ENCODE data around the gene MAL.

MAL gene

DNA sequence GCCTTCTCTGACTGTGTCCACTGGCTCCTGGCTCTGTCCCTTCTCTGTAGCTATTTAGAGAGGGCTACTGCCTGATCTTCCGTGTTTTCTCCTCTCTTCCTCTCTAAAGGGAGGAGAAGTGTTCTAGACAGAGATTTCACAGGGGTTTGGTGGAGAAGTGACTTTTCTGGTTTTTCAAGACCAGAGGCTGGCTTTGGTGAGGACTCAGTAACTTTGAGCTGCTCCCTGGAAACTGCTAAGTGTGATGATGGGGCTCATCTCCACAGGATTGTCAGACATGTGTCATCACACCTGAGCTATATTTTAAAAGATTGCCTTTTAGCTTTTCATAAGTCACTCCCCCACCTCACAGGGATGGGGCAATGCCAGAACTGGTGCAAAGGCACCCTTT is 6.2 kb downstream of the MAL start:
- H3K4me3 ChIP-seq (ENCODE audit: low read depth, low read length), result no peak overlapping the region
- TF ChIP-seq, protein P1, sequence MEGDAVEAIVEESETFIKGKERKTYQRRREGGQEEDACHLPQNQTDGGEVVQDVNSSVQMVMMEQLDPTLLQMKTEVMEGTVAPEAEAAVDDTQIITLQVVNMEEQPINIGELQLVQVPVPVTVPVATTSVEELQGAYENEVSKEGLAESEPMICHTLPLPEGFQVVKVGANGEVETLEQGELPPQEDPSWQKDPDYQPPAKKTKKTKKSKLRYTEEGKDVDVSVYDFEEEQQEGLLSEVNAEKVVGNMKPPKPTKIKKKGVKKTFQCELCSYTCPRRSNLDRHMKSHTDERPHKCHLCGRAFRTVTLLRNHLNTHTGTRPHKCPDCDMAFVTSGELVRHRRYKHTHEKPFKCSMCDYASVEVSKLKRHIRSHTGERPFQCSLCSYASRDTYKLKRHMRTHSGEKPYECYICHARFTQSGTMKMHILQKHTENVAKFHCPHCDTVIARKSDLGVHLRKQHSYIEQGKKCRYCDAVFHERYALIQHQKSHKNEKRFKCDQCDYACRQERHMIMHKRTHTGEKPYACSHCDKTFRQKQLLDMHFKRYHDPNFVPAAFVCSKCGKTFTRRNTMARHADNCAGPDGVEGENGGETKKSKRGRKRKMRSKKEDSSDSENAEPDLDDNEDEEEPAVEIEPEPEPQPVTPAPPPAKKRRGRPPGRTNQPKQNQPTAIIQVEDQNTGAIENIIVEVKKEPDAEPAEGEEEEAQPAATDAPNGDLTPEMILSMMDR (IDR thresholded peaks at IDR 0.05; ENCODE audit: low read depth, low read length, missing control alignments), result no peak
- DNase-seq (ENCODE audit: low read depth), result no peak

DNA sequence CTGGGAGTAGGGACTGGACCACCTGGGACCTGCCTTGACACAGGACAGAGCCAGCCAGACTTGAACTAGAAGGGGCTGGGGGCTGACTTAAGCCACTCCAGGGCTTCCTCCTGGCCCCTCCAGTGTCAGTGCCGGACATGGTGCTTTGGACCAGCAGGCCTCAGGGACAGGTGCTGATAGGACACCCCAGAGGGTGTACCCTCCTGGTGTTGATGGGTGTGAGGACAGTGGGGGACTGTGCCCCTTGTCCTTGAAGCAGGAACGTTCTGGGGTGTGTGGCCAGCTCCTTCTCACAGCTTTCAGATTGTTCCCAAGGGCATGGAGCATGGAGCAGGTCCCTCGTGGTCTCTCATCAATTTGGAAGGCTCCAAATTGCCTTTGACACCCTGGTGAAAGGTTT is 6.8 kb downstream of the MAL start:
- H3K4me3 ChIP-seq (ENCODE audit: low read depth, low read length), result no peak overlapping the region
- DNase-seq (ENCODE audit: low read depth), result no peak
- TF ChIP-seq, protein P1 (IDR thresholded peaks at IDR 0.05; ENCODE audit: low read depth, low read length, missing control alignments), result no peak

DNA sequence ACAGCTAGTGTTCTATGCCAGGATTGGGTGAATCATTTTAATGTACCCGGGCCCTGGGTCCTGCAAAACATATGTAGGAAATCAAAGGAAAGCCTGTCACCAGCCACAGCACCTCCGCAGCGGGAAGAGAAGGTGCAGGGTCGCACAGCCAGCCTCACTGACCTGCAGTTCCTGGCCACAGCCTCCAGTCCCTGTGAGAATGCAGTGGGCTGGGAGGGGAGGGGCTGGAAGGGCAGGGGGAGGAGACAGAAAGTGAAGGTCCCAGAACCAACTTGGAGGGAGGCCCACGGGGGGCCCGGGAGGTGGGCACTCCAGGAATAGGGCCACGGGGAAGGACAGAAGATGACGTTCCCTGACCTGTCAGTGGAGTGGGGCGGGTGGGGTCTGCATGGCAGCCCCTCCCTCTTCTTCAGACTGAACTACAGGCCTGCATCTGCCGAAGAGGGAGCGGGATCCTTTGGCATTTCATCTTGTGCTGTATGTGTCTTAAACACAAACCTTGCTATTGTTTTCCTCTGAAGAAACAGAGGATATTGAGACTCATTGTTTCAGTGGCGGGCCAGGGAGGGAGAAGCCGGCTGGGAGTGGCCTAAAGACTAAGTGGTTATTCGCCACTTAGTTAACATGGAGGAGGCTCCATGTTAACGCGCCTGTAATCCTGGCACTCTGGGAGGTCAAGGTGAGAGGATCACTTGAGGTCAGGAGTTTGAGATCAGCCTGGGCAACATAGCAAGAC is 7.5 kb downstream of the MAL start:
- no peak for DNase-seq (ENCODE audit: low read depth)
- H3K4me3 ChIP-seq (ENCODE audit: low read depth, low read length), result no peak overlapping the region
- TF ChIP-seq, protein P1 (IDR thresholded peaks at IDR 0.05; ENCODE audit: low read depth, low read length, missing control alignments), result no peak

DNA sequence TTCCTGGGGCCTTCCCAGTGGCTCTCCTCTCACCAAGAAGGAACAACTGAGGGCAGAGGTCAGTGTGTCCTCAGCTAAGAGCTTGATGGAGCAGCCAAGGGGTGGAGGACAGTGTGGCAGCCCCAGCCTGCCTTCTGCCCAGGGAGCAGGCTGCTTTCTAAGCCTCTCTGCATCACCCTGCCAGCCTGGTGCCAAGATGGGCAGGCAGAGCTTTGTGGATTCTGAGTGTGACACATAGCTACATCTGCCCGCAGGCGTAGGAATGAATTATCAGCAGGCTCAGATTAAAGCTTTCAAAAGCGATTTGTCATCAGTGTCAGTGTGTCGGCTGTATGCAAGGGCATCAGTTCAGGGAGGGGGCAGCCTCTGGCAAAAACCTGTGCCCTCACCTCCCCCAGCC is 8.7 kb downstream of the MAL start:
- TF ChIP-seq, protein P1 (IDR thresholded peaks at IDR 0.05; ENCODE audit: low read depth, low read length, missing control alignments), result no peak
- DNase-seq (ENCODE audit: low read depth), result no peak
- no peak overlapping the region for H3K4me3 ChIP-seq (ENCODE audit: low read depth, low read length)

DNA sequence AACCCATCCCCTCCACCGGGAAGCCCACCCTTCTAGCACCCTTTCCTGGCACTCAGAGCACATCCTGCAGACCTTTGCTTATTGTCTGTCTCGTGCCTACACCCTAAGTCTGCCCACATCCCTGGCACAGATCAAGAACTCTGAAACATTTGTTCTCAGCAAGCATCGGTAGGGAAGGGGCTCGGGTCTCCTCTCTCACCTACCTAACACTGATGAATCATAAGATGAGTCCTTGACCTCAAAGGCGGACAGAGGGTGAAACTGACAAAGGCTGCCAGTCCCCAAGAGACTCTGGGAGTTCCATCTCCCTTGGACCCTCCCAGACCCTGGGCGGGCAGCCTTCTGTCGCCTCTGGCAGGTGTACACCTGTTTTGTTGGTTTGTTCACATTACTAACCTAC is 9.3 kb downstream of the MAL start:
- H3K4me3 ChIP-seq (ENCODE audit: low read depth, low read length), result no peak overlapping the region
- TF ChIP-seq, protein P1 (IDR thresholded peaks at IDR 0.05; ENCODE audit: low read depth, low read length, missing control alignments), result no peak
- DNase-seq (ENCODE audit: low read depth), result no peak

DNA sequence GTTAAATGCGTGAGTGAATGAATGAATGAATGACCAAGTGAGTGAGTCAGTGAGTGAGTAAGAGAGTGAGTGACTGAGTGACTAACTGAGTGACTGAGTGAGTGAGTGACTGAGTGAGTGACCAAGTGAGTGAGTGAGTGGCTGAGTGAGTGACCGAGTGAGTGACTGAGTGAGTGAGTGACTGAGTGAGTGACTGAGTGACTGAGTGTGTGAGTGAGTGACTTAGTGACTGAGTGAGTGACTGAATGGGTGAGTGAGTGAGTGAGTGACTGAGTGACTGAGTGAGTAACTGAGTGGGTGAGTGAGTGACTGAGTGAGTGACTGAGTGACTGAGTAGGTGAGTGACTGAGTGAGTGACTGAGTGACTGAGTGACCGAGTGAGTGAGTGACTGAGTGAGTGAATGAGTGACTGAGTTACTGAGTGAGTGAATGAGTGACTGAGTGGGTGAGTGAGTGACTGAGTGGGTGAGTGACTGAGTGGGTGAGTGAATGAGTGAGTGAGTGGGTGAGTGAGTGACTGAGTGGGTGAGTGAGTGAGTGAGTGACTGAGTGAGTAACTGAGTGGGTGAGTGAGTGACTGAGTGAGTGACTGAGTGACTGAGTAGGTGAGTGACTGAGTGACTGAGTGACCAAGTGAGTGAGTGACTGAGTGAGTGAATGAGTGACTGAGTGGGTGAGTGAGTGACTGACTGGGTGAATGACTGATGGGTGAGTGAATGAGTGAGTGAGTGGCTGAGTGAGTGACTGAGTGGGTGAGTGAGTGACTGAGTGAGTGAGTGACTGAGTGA is 11.3 kb downstream of the MAL start:
- H3K4me3 ChIP-seq (ENCODE audit: low read depth, low read length), result no peak overlapping the region
- TF ChIP-seq, protein P1 (IDR thresholded peaks at IDR 0.05; ENCODE audit: low read depth, low read length, missing control alignments), result no peak
- DNase-seq (ENCODE audit: low read depth), result no peak
